Neutrophil (primary cell): ENCODE data around the gene ANGPT4.

Experiments
- H3K27ac ChIP-seq: fragments of 200-600 bp; sonication (generic); 2 replicates; pipeline ENCODE4 v1.5.1; 2016; ENCODE audit warnings: mild to moderate bottlenecking, moderate library complexity
- H3K27me3 ChIP-seq: fragments of 200-600 bp; sonication (generic); 2 replicates; pipeline ENCODE4 v1.6.0; 2016; ENCODE audit warnings: mild to moderate bottlenecking
- H3K36me3 ChIP-seq: fragments of 200-600 bp; sonication (generic); 2 replicates; pipeline ENCODE4 v1.5.1; 2017
- H3K4me1 ChIP-seq, 2 experiments: fragments of 200-600 bp in 1 of 2; sonication (generic) in 1 of 2; 1 replicate in 1 of 2; 2 replicates in 1 of 2; pipeline versions ENCODE4 v1.5.1 to v1.6.1; 2013 to 2016; ENCODE audit warnings: low read depth in 1 of 2, low read length in 1 of 2, mild to moderate bottlenecking in 1 of 2, moderate library complexity in 1 of 2; ENCODE audit not compliant: control insufficient read depth in 1 of 2, insufficient read depth in 1 of 2
- H3K4me3 ChIP-seq, 2 experiments: fragments of 200-600 bp in 1 of 2; sonication (generic) in 1 of 2; 1 replicate in 1 of 2; 2 replicates in 1 of 2; pipeline ENCODE4 v1.5.1; 2013 to 2016; ENCODE audit warnings: low read depth in 1 of 2, low read length in 1 of 2, mild to moderate bottlenecking in 1 of 2, moderate library complexity in 1 of 2
- H3K9me3 ChIP-seq: fragments of 200-600 bp; sonication (generic); 2 replicates; pipeline ENCODE4 v1.5.1; 2016
- TF ChIP-seq, protein P1 (sequence below): fragments of 200-600 bp; sonication (generic); IDR thresholded peaks from 2 replicates; pipeline ENCODE4 v1.5.1; 2016; ENCODE audit warnings: antibody characterized with exemption

Gene ANGPT4

DNA sequence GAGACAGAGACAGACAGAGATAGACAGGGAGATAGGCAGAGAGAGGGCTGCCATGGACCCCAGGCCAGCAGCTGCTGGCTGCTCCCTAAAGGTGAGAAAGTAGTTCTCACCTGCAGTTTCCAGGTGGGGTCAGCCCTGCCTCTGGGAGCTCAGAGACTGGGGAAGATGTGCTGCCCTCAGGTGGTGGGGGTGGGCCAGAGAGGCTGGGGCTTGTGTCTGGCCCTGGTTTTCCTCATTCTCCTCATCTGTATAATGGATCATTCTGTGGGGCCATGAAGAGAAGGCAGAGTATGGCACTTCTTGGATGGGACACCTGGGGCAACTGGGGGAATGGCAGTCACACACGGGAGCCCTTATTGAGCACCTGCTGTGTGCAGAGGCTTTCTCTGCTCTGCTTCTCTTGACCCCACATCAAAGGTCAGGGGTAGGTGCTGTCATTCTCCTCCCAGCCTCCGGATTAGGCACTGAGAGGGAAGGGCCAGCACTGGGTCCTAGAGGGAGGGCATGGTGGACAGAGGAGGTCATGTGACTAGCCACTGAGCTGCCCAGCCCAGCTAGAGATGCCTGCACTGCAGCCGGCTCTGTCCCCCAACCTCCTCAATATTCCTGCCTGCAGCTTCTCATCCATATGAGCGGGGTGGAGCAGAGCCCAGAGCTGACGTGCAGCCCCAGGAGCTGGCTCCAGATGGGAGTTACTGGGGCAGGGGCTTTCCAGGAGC is 4.1 kb downstream of the ANGPT4 start:
- TF ChIP-seq, protein P1, sequence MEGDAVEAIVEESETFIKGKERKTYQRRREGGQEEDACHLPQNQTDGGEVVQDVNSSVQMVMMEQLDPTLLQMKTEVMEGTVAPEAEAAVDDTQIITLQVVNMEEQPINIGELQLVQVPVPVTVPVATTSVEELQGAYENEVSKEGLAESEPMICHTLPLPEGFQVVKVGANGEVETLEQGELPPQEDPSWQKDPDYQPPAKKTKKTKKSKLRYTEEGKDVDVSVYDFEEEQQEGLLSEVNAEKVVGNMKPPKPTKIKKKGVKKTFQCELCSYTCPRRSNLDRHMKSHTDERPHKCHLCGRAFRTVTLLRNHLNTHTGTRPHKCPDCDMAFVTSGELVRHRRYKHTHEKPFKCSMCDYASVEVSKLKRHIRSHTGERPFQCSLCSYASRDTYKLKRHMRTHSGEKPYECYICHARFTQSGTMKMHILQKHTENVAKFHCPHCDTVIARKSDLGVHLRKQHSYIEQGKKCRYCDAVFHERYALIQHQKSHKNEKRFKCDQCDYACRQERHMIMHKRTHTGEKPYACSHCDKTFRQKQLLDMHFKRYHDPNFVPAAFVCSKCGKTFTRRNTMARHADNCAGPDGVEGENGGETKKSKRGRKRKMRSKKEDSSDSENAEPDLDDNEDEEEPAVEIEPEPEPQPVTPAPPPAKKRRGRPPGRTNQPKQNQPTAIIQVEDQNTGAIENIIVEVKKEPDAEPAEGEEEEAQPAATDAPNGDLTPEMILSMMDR, result no peak
- Histone ChIP-seq H3K27ac (no peak overlapping the region), H3K9me3 (no peaks in the 10 kb centered on the region), H3K4me1 (no peaks in the 10 kb centered on the region), H3K4me3 (no peak overlapping the region), H3K27me3 (peaks cover 29% of the 10 kb centered on the region), H3K36me3 (no peaks in the 10 kb centered on the region)

DNA sequence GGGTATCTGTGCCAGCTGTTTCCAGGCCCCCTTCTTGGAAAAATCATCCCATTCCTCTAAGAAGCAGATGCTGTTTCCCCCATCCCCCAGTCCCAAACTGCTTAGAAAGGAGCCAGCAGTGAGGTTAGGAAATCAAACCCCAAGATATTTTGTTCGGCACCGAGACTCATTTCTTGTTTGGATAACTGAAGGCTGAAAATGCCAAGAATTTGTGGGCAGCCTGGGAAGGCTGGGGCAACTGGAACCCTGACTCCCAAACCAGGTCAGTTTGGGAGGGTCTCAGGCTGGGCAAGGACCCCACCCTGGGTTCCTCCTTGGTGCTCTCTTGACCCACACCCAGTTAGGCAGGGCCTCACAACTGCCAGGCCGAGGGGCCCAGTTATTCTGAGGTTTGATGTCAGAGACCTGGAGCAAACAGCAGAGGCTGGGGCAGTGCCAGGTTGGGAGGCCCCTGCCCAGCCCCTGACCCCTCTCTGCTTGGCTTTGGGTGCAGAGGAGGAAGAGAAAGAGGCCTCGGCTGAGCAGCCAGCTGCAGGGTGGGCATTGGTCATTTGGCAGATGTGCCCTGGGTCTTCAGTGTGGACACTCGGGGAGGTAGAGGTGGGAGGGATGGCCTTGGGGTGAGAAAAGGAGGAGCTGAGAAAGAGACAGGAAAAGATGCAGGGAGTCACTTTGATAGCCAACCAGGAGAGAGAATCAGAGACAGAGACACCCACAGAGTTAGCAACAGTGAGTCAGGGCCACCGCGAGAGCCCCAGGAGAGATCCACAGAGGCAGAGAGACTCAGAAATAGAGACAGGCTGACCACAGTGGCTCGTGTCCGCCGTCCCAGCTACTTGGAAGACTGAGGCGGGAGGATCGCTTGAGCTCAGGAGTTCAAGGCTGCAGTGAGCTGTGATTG is 5.0 kb downstream of the ANGPT4 start:
- no peak overlapping the region for H3K27ac ChIP-seq
- TF ChIP-seq, protein P1, result no peak
- no peaks in the 10 kb centered on the region for H3K4me1 ChIP-seq
- H3K9me3 ChIP-seq, result no peaks in the 10 kb centered on the region
- no peaks in the 10 kb centered on the region for H3K36me3 ChIP-seq
- H3K27me3 ChIP-seq, result peaks cover 20% of the 10 kb centered on the region
- no peak overlapping the region for H3K4me3 ChIP-seq

DNA sequence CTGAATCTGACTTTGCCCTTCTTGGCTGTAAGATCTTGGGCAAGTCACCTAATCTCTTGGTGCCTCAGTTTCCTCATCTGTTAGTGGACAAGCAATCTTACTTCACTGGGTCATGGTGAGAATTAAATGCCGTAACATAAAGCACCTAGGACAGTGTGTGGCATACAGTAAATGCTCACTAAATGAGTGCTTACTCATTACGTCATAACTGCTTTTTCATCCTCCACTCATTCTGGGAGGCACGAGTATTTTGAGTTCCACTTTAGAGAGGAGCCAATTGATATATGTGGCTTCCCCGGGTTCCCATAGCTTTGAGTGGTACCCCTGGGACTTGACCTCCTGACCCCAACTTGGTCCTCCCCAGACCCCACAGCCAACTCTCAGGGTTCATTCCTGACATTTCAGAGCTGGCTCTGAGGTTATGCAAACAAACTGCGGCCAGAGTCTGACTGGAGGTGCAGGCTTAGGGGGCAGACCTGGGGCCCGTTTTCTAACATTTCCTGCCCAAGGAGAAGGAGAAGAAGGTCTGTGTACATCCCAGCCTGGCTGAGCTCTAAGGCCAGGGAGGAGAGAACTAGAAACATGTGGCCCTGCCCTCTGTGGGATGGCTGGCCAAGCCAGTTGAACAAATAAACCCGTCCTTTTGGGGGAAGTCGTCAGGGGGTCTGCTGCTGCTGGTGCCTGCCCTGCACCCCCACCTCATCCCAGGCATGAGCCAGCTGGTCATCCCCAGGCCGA is 5.8 kb downstream of the ANGPT4 start:
- TF ChIP-seq, protein P1, result no peak
- no peaks in the 10 kb centered on the region for H3K9me3 ChIP-seq
- H3K36me3 ChIP-seq, result no peaks in the 10 kb centered on the region
- H3K4me3 ChIP-seq, result no peak overlapping the region
- H3K4me1 ChIP-seq, result no peaks in the 10 kb centered on the region
- H3K27me3 ChIP-seq, result peaks cover 12% of the 10 kb centered on the region
- H3K27ac ChIP-seq, result no peak overlapping the region

DNA sequence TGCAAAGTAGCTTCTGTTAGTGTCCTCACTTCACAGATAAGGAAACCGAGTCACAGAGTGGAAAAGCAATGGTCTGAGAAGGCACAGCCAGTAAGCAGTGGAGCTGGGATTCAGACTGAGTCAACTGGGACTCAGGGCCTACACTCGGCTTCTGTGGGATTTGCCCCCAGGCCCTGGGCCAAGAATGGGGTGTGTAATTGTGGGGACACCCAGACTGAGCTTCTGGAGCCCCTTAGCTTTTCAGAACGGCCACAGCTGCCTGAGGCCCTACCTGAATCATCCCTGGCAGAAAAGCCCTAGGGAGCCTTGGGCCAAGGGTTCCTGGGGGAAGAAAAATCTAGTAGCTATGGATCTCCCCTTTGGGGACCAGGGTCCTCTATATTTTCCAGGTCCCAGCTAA is 6.5 kb downstream of the ANGPT4 start:
- Histone ChIP-seq H3K27me3 (peaks cover 5% of the 10 kb centered on the region), H3K4me3 (no peak overlapping the region), H3K4me1 (no peaks in the 10 kb centered on the region), H3K27ac (no peak overlapping the region), H3K9me3 (no peaks in the 10 kb centered on the region), H3K36me3 (no peaks in the 10 kb centered on the region)
- TF ChIP-seq, protein P1, result no peak

DNA sequence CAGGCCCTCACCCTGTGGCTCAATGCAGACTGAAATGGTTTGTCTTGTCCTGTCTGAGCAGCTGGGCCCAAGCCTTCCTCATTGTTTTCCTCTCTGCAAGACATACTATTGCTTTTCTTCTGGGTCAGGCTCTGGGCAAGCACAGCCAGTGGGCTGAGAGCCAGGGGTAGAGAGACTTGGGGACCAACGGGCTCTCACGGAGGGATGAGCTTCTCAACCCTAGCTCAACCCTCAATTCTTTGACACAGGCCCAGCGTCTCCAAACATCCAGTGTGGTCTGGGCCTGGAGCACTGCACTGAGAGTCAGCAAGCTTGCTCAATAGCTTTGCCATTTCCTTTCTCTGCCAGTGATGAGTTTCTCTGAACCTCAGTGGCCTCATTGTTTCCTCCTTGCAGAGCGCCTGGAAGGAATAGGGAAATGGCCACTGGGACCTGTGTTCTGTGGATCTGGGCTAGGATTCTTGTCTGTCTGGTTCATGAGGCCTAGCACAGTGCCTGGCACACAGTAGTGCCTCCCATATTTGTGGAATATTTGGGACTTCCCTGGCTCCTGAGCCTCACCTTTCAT is 9.3 kb downstream of the ANGPT4 start:
- Histone ChIP-seq H3K4me1 (no peaks in the 10 kb centered on the region), H3K36me3 (no peaks in the 10 kb centered on the region), H3K9me3 (no peaks in the 10 kb centered on the region), H3K27me3 (no peaks in the 10 kb centered on the region), H3K27ac (no peak overlapping the region), H3K4me3 (no peak overlapping the region)
- TF ChIP-seq, protein P1, result no peak
